Measurements from ENCODE around the gene ANTXRL. TPM values are rescaled to one million over a fixed set of nuclear protein-coding genes. Genes with fewer than 3 reads are reported as not detected.

Gene ANTXRL
- total and polyA plus RNA-seq, 4 donors: 0.06 TPM; not detected in 3

- TF ChIP-seq, protein P1, sequence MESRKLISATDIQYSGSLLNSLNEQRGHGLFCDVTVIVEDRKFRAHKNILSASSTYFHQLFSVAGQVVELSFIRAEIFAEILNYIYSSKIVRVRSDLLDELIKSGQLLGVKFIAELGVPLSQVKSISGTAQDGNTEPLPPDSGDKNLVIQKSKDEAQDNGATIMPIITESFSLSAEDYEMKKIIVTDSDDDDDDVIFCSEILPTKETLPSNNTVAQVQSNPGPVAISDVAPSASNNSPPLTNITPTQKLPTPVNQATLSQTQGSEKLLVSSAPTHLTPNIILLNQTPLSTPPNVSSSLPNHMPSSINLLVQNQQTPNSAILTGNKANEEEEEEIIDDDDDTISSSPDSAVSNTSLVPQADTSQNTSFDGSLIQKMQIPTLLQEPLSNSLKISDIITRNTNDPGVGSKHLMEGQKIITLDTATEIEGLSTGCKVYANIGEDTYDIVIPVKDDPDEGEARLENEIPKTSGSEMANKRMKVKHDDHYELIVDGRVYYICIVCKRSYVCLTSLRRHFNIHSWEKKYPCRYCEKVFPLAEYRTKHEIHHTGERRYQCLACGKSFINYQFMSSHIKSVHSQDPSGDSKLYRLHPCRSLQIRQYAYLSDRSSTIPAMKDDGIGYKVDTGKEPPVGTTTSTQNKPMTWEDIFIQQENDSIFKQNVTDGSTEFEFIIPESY (IDR thresholded peaks at IDR 0.05): no peak
- TF ChIP-seq HNF4A (conservative IDR thresholded peaks at IDR 0.05) (no peak), SP1 (IDR thresholded peaks at IDR 0.05) (no peak)
These were observed 32.6 kb downstream of the ANTXRL start (continued) for GRCh38 chr10:46319389-46319788.

- no peak overlapping the region for H3K27ac ChIP-seq (ENCODE audit: low read depth in 1 of 2, low read length in 2 of 2)
- no peaks in the 10 kb centered on the region for H3K4me1 ChIP-seq (ENCODE audit: control insufficient read depth in 4 of 4, insufficient read depth in 4 of 4, low read length in 3 of 4)
- no peaks in the 10 kb centered on the region for H3K27me3 ChIP-seq (ENCODE audit: control insufficient read depth in 4 of 4, insufficient read depth in 4 of 4, low read length in 3 of 4)
- H3K36me3 ChIP-seq (ENCODE audit: control insufficient read depth in 4 of 4, insufficient read depth in 3 of 4, low read depth in 1 of 4, low read length in 3 of 4): no peaks in the 10 kb centered on the region
- 81% methylated on average over 4 of the region's 4 CpGs for WGBS
- no peaks in the 10 kb centered on the region for H3K9me3 ChIP-seq (ENCODE audit: control insufficient read depth in 4 of 4, low read length in 3 of 4)
- no peak for DNase-seq (ENCODE audit: low spot score)
- no peak overlapping the region for H3K4me3 ChIP-seq (ENCODE audit: low read depth in 1 of 3, low read length in 3 of 3)
- no peak overlapping the region for H3K9ac ChIP-seq (ENCODE audit: low read depth in 1 of 2, low read length in 2 of 2)
- TF ChIP-seq RAD21 (IDR thresholded peaks at IDR 0.05): no peak
- no peak for TF ChIP-seq MAX (IDR thresholded peaks at IDR 0.05)
- no peak for TF ChIP-seq FOXA1 (IDR thresholded peaks at IDR 0.05)
- no peak for TF ChIP-seq HNF4A (conservative IDR thresholded peaks at IDR 0.05)
- TF ChIP-seq HNF4G (IDR thresholded peaks at IDR 0.05): no peak
- TF ChIP-seq YY1 (IDR thresholded peaks at IDR 0.05): no peak
- TF ChIP-seq JUND (IDR thresholded peaks at IDR 0.05): no peak
- TF ChIP-seq GABPA (IDR thresholded peaks at IDR 0.05 in 1 of 2, conservative IDR thresholded peaks at IDR 0.05 in 1 of 2): no peak
- no peak for TF ChIP-seq NR2F2 (IDR thresholded peaks at IDR 0.05)
- no peak for TF ChIP-seq FOXA2 (IDR thresholded peaks at IDR 0.05)
- no peak for TF ChIP-seq REST (IDR thresholded peaks at IDR 0.05)
- TF ChIP-seq TAF1 (conservative IDR thresholded peaks at IDR 0.05): no peak
- TF ChIP-seq CTCF (IDR thresholded peaks at IDR 0.05; ENCODE audit: low read depth, low read length, missing input control): no peak
- no peak for TF ChIP-seq EGR1 (IDR thresholded peaks at IDR 0.05; ENCODE audit: low read depth in 2 of 2)
These were observed 35.0 kb downstream of the ANTXRL start for GRCh38 chr10:46321770-46322169.
